ENCODE measurements around the gene HECTD4. TPM values are rescaled to one million over a fixed set of nuclear protein-coding genes. Genes with fewer than 3 reads are reported as not detected.

The HECTD4 gene
- total and polyA plus RNA-seq, 2 of the 4 experiments (the other 2 are of a cell fraction), result 12.9 to 13.0 TPM

- ATAC-seq (ENCODE audit: low read depth), result no peak
- no peak overlapping the region for H2AFZ ChIP-seq (replicated peaks; ENCODE audit: low read length, poor library complexity)
These were observed 18.8 kb upstream of the HECTD4 start for GRCh38 chr12:112401054-112401453.

More at GRCh38 chr12:112401054-112401453, 18.8 kb upstream of the HECTD4 start:
- Histone ChIP-seq H2BK120ac (ENCODE audit: low read depth, low read length) (no peak overlapping the region), H4K91ac (ENCODE audit: insufficient read depth, low read depth, low read length) (no peak overlapping the region), H4K8ac (ENCODE audit: low read depth in 2 of 2, low read length in 2 of 2) (no peak overlapping the region), H4K5ac (ENCODE audit: low read depth, low read length) (no peak overlapping the region), H3K9me3 (ENCODE audit: control insufficient read depth, insufficient read depth, low read length) (no peaks in the 10 kb centered on the region), H2BK5ac (ENCODE audit: low read depth, low read length, poor library complexity, severe bottlenecking) (no peak overlapping the region), H3K27ac (ENCODE audit: insufficient read depth, low read length) (no peak overlapping the region), H3K36me3 (ENCODE audit: control insufficient read depth, insufficient read depth, low read length) (peaks cover 14% of the 10 kb centered on the region), H3K9ac (ENCODE audit: low read depth, low read length) (no peak overlapping the region), H3K4me1 (ENCODE audit: control insufficient read depth, insufficient read depth, low read length) (no peaks in the 10 kb centered on the region), H3K14ac (replicated peaks; ENCODE audit: low read depth, low read length) (no peak overlapping the region), H3K4me3 (ENCODE audit: insufficient read depth, low read depth, low read length) (no peak overlapping the region), H3K79me1 (ENCODE audit: low read depth in 1 of 2, low read length in 2 of 2) (peaks cover 0 to 3% of the 10 kb centered on the region in 2 experiments; a peak in 1 of 4 replicates), H3K4ac (ENCODE audit: low read depth, low read length) (no peak overlapping the region), H3K56ac (ENCODE audit: extremely low read depth, insufficient read depth, low read length) (no peak overlapping the region), H2BK20ac (ENCODE audit: low read depth, low read length) (no peak overlapping the region), H3K9me1 (ENCODE audit: insufficient read depth, low read length) (no peaks in the 10 kb centered on the region), H3K23ac (ENCODE audit: low read depth, low read length) (no peak overlapping the region), H2BK15ac (ENCODE audit: low read depth, low read length) (no peak overlapping the region), H2AK5ac (ENCODE audit: low read depth, low read length) (no peak overlapping the region), H3K18ac (ENCODE audit: low read depth, low read length) (no peak overlapping the region), H2AK9ac (replicated peaks; ENCODE audit: low read depth, low read length, poor library complexity) (no peak overlapping the region), H3K4me2 (ENCODE audit: low read depth, low read length) (no peak overlapping the region), H4K20me1 (ENCODE audit: insufficient read depth, low read length) (peaks cover 19% of the 10 kb centered on the region), H3K27me3 (ENCODE audit: control insufficient read depth, insufficient read depth, low read length) (no peaks in the 10 kb centered on the region)
- CTCF ChIA-PET, result no interaction called here
- no TSS peak for BruUV-seq (replicated peaks)
- WGBS, 2 experiments (ENCODE audit: extremely low coverage in 2 of 2, insufficient read length in 1 of 2), result no CpG with 5 or more reads among the region's 5 CpGs
- in situ Hi-C loops (cut with MboI; ENCODE audit: low sequenced_read_pairs) (no loop called here), dilution Hi-C loops (cut with HindIII; ENCODE audit: low sequenced_read_pairs, unreplicated experiment) (no loop called here), intact Hi-C loops (cut with micrococcal nuclease) (no loop called here)
- no peak for DNase-seq
- POLR2A ChIA-PET (ENCODE audit: unreplicated experiment), result no interaction called here
- no peak for TF ChIP-seq RFX5 (IDR thresholded peaks at IDR 0.05; ENCODE audit: low read depth, low read length)

Measured in IMR-90 (cell line).